ENCODE data around the gene TRPM2.
A peak's percentile ranks its signal among the peaks of the same experiment; 100 is the strongest.

Gene TRPM2

DNA sequence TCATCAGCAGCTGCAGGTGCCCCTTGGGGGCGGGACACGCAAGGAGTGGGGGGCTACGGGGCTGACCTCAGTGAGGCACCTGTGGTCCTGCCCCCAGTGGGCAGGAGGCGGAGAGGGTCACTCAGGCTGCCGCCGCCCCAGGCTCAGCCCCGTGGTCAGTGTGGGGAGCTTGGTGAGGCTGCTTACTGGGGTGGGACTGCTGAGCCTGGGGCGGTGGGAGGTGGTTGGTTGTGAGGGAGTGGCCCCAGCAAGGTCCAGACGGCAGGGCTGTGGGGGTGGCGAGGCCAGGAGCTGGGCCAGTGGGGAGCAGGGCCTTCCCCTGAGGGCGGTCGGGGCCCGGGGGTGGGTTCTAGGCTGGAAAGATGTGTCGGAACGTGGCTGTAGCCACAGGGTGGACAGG lies 39.3 kb upstream of the TRPM2 start:
- no peak for FAIRE-seq
- TF ChIP-seq POLR2AphosphoS5 (IDR thresholded peaks at IDR 0.05; ENCODE audit: low read depth, low read length): no peak
- no peak for TF ChIP-seq POU2F2 (IDR thresholded peaks at IDR 0.05; ENCODE audit: low read depth, low read length)
- no peak for TF ChIP-seq POLR2A (IDR thresholded peaks at IDR 0.05; ENCODE audit: low read depth, low read length)
- TF ChIP-seq SPI1 (IDR thresholded peaks at IDR 0.05; ENCODE audit: low read depth, low read length): no peak
- TF ChIP-seq TAF1 (IDR thresholded peaks at IDR 0.05; ENCODE audit: low read depth, low read length): no peak
- no peak for TF ChIP-seq PAX5 (IDR thresholded peaks at IDR 0.05; ENCODE audit: insufficient read depth, low read length, severe bottlenecking)
- DNase-seq (ENCODE audit: insufficient read length, low spot score): no peak

DNA sequence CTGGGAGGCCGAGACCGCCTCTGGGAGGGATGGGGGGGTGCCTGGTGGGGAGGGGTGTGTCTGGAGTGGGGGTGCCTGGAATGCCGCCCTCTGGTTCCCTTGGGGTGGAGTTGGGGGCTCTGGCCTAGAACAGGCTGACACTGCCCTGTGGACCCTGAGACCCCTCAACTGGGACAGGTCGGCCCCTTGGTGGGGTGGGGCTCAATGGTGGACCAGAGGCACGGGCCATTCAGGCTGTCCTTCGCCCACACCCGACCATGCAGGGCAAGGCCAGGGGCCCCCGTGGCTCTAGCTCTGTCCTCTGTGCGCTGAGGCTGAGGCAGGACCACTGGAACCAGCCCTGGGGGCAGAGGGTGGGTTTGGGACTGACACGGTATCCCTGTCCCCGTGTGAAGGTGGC lies 38.9 kb upstream of the TRPM2 start:
- no peak for FAIRE-seq
- TF ChIP-seq TAF1 (IDR thresholded peaks at IDR 0.05; ENCODE audit: low read depth, low read length) (no peak), PAX5 (IDR thresholded peaks at IDR 0.05; ENCODE audit: insufficient read depth, low read length, severe bottlenecking) (no peak), POLR2AphosphoS5 (IDR thresholded peaks at IDR 0.05; ENCODE audit: low read depth, low read length) (no peak), SPI1 (IDR thresholded peaks at IDR 0.05; ENCODE audit: low read depth, low read length) (no peak), POLR2A (IDR thresholded peaks at IDR 0.05; ENCODE audit: low read depth, low read length) (no peak), POU2F2 (IDR thresholded peaks at IDR 0.05; ENCODE audit: low read depth, low read length) (no peak)
- DNase-seq (ENCODE audit: insufficient read length, low spot score): no peak

DNA sequence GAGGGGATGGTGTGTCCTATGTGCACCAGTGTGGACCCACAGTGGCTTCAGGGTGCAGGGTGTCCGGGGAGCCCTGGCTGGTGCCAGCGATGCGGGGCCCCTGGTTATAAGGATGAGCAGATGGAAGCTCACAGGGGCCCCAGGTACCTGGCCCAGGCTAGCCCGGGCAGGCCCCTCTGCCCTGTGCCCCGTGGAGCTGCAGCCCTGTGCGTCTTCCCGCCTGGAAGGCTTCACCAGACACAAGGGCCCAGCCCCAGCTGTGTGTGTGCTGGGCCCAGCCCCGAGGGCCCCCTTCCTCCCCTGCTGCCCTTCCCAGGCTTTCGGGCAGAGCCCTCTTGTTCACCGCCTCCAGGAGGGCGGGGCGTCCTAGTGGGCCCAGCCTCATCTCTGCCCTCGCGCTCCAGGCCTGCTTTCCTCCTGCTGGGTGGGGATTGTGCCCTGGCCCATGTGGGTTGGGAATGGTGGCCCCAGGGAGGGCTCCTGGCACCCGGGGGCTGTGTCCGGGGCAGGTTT lies 37.7 kb upstream of the TRPM2 start:
- TF ChIP-seq POU2F2 (IDR thresholded peaks at IDR 0.05; ENCODE audit: low read depth, low read length): no peak
- no peak for TF ChIP-seq POLR2A (IDR thresholded peaks at IDR 0.05; ENCODE audit: low read depth, low read length)
- TF ChIP-seq TAF1 (IDR thresholded peaks at IDR 0.05; ENCODE audit: low read depth, low read length): no peak
- no peak for TF ChIP-seq PAX5 (IDR thresholded peaks at IDR 0.05; ENCODE audit: insufficient read depth, low read length, severe bottlenecking)
- TF ChIP-seq POLR2AphosphoS5 (IDR thresholded peaks at IDR 0.05; ENCODE audit: low read depth, low read length): no peak
- TF ChIP-seq SPI1 (IDR thresholded peaks at IDR 0.05; ENCODE audit: low read depth, low read length): no peak
- DNase-seq (ENCODE audit: insufficient read length, low spot score) (no peak), FAIRE-seq (no peak)

DNA sequence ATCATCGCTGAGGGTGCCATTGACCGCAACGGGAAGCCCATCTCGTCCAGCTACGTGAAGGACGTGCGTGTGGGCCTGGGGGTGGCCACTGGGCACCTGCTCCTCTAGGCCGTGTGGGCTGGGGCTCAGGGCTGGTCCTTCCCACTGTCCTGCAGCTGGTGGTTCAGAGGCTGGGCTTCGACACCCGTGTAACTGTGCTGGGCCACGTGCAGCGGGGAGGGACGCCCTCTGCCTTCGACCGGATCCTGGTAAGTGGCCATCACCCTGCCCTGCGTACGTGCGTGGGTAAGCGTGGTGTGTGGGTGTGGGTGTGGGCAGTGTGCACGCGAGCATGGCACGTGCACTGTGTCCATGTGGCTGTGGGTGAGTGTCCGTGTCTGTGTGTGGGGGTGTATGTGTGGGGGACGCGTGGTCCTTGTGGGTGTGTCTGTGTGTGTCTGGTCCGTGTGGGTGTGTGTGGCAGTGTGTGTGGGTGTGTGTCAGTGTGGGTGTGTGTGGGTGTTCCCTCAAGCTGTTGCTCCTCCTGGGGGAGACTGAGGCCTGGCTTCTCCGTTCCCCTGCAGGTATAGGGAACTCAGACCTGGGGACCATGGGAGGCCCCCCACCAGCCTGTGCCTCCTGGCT lies 37.0 kb upstream of the TRPM2 start:
- TF ChIP-seq POLR2AphosphoS5 (IDR thresholded peaks at IDR 0.05; ENCODE audit: low read depth, low read length) (no peak), PAX5 (IDR thresholded peaks at IDR 0.05; ENCODE audit: insufficient read depth, low read length, severe bottlenecking) (no peak), SPI1 (IDR thresholded peaks at IDR 0.05; ENCODE audit: low read depth, low read length) (no peak), POU2F2 (IDR thresholded peaks at IDR 0.05; ENCODE audit: low read depth, low read length) (no peak)
- DNase-seq (ENCODE audit: insufficient read length, low spot score) (no peak), FAIRE-seq (no peak)

DNA sequence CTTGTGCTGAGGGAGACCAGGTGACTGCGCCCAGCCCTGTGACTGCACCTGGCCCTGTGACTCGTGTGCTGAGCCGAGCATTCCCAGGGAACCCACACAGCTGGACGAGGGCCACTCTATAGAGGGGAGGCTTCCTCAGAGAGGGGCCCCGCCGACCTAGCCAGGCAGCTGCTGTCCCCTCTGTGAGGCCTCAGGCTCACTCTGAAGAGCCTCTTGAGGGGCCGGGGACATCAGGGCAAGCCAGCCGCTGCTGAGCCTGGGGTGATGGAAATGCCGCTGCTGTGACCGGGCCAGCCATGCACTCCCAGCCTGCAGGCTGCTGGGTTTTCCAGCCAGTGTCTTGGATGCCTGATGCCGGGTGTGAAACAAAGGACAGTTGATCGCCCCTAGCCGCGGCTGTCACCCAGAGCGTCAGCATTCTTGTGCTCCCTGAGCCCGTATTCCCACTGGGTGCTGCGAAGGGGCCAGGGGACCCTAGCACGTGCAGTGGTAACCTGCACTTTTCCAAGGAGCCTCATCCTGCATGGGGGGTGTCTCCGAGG lies 36.1 kb upstream of the TRPM2 start:
- FAIRE-seq (no peak), DNase-seq (ENCODE audit: insufficient read length, low spot score) (no peak)
- no peak for TF ChIP-seq TAF1 (IDR thresholded peaks at IDR 0.05; ENCODE audit: low read depth, low read length)
- TF ChIP-seq SPI1 (IDR thresholded peaks at IDR 0.05; ENCODE audit: low read depth, low read length): no peak
- no peak for TF ChIP-seq POLR2A (IDR thresholded peaks at IDR 0.05; ENCODE audit: low read depth, low read length)
- TF ChIP-seq POLR2AphosphoS5 (IDR thresholded peaks at IDR 0.05; ENCODE audit: low read depth, low read length): no peak
- no peak for TF ChIP-seq POU2F2 (IDR thresholded peaks at IDR 0.05; ENCODE audit: low read depth, low read length)
- no peak for TF ChIP-seq PAX5 (IDR thresholded peaks at IDR 0.05; ENCODE audit: insufficient read depth, low read length, severe bottlenecking)

DNA sequence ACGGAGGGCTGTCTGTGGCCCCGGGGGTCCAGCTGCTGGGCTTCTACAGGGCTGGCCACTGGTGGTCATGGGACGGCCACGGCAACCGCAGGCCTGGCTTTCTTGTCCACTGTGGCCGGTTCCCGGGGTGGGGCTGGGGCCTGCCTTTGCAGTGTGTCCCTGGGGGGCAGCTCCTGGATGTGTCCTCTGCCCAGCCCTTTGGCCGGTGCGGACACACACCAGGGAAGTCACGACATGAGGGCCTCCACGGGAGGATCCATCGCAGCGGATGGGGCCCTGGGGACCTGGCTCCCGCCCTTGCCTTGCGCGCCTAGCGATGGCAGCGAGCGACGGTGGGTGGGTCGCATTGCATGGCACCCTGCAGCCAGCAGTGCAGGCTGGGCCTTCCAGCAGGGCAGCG lies 35.5 kb upstream of the TRPM2 start:
- no peak for DNase-seq (ENCODE audit: insufficient read length, low spot score)
- TF ChIP-seq SPI1 (IDR thresholded peaks at IDR 0.05; ENCODE audit: low read depth, low read length): no peak
- TF ChIP-seq POLR2AphosphoS5 (IDR thresholded peaks at IDR 0.05; ENCODE audit: low read depth, low read length): 0 out of 2 replicates have a peak, but pooled peaks have one; percentile 4
- FAIRE-seq: no peak

DNA sequence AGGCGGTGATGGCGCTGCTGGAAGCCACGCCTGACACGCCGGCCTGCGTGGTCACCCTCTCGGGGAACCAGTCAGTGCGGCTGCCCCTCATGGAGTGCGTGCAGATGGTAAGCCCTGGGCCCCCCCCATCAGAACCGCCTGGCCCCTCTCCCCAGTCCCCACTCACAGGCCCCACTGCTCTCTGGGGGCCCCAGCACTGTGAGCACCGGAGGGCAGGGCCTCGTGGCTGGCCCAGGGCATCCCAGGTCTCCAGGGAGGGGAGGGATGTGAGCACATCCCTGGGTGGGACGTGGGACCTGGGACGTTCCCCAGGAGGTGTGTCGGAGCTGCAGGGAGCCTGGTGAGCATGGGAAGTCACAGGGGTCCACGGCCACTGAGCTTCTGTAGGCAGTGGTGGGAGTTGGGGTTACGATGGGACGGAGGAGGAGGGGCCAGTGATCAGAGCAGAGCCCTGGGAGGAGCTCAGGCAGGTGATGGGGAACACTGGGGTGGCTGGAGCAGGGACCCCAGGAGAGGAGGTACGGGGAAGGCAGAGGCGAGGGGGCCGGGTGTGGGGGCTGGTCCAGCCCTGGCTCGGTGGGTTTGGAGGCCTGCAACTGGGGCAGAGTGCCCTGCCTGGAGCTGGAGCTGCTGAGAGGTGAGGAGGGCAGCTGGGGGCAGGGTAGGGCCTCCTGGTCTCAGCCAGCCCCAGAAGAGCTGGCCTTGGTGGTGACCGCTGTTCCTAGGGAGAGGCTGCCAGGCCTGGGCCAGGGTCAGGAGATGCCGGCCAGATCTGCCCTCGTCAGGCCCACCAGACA lies 34.7 kb upstream of the TRPM2 start:
- no peak for DNase-seq (ENCODE audit: insufficient read length, low spot score)
- no peak for TF ChIP-seq TAF1 (IDR thresholded peaks at IDR 0.05; ENCODE audit: low read depth, low read length)
- no peak for TF ChIP-seq PAX5 (IDR thresholded peaks at IDR 0.05; ENCODE audit: insufficient read depth, low read length, severe bottlenecking)
- TF ChIP-seq POLR2AphosphoS5 (IDR thresholded peaks at IDR 0.05; ENCODE audit: low read depth, low read length): no peak
- no peak for TF ChIP-seq POLR2A (IDR thresholded peaks at IDR 0.05; ENCODE audit: low read depth, low read length)
- no peak for TF ChIP-seq SPI1 (IDR thresholded peaks at IDR 0.05; ENCODE audit: low read depth, low read length)
- no peak for TF ChIP-seq POU2F2 (IDR thresholded peaks at IDR 0.05; ENCODE audit: low read depth, low read length)
- no peak for FAIRE-seq

DNA sequence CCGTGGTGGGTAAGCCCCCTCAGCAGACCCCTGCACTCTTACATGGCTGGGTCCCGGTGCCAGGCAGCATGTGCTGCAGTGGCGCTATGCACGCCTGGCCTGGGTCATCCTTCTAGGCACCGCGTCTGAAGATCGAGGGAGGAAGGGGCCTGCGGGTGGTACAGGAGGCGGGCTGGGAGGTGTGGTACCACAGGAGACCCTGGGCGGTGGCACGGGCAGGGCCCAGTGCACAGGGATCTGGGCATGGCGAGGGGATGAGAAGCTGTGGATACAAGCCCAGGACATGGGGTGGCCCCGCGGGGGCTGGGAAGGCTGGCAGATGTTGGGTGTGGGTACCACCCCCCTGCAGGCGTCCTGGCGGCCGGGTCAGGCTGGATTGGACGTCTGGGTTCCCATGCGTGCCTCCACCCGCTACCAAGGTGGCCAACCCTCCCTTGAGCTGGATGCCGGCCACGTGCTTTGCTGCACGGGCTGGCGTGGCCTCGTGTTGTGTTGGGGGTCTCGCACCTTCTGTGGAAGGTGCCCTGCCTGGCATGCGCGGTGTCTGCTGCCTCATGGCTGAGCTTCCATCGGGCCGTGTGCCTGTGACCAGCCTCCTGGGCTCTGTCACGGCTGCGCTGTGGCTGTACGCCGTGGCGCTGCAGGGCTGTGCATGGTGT lies 33.9 kb upstream of the TRPM2 start:
- FAIRE-seq: no peak
- TF ChIP-seq SPI1 (IDR thresholded peaks at IDR 0.05; ENCODE audit: low read depth, low read length) (no peak), TAF1 (IDR thresholded peaks at IDR 0.05; ENCODE audit: low read depth, low read length) (no peak), POU2F2 (IDR thresholded peaks at IDR 0.05; ENCODE audit: low read depth, low read length) (no peak), POLR2AphosphoS5 (IDR thresholded peaks at IDR 0.05; ENCODE audit: low read depth, low read length) (no peak), POLR2A (IDR thresholded peaks at IDR 0.05; ENCODE audit: low read depth, low read length) (no peak), PAX5 (IDR thresholded peaks at IDR 0.05; ENCODE audit: insufficient read depth, low read length, severe bottlenecking) (no peak)
- DNase-seq (ENCODE audit: insufficient read length, low spot score): no peak

DNA sequence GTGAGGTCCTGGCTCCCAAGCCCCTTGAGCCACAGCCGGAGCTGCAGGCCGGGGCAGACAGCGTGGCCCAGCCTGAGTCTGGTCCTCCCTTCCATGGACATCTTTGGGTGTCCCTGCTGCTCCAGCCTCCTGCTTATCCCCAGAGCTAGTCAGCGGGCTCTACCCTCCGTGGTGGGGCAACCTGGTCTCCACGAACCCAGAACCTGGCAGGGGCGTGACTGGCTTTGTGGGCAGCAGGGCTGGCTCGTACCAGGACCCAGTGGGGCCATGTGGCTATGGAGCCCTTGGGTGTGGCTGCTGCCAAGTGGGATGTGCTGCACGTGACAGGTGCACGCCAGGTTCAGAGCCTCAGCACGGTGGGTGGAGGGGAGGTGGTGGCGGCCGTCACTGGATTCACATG lies 32.6 kb upstream of the TRPM2 start:
- DNase-seq (ENCODE audit: insufficient read length, low spot score): no peak
- TF ChIP-seq TAF1 (IDR thresholded peaks at IDR 0.05; ENCODE audit: low read depth, low read length) (no peak), SPI1 (IDR thresholded peaks at IDR 0.05; ENCODE audit: low read depth, low read length) (no peak), POU2F2 (IDR thresholded peaks at IDR 0.05; ENCODE audit: low read depth, low read length) (no peak), POLR2A (IDR thresholded peaks at IDR 0.05; ENCODE audit: low read depth, low read length) (no peak), POLR2AphosphoS5 (IDR thresholded peaks at IDR 0.05; ENCODE audit: low read depth, low read length) (no peak), PAX5 (IDR thresholded peaks at IDR 0.05; ENCODE audit: insufficient read depth, low read length, severe bottlenecking) (no peak)
- no peak for FAIRE-seq
